Coronary artery (tissue), 2 donors: ENCODE results near the gene POU2AF1.
A peak's percentile ranks its signal among the peaks of the same experiment; 100 is the strongest.

Experiments used
- DNase-seq: peaks from one replicate; pipeline ENCODE4 v3.0.0-alpha.2; 2017; ENCODE audit warnings: low spot score
- H3K27ac ChIP-seq, 2 donors: fragments of 200-600 bp; sonication (generic); one replicate each; pipeline ENCODE4 v1.5.1; 2016 to 2019
- H3K4me3 ChIP-seq: fragments of 200-600 bp; sonication (generic); 2 replicates; pipeline ENCODE4 v1.5.1; 2016; ENCODE audit warnings: mild to moderate bottlenecking, moderate library complexity
- TF ChIP-seq, protein P1 (sequence below): fragments of 200-600 bp; sonication (generic); IDR thresholded peaks from one replicate; pipeline ENCODE4 v1.5.1; 2019; ENCODE audit warnings: antibody characterized with exemption

The POU2AF1 gene, protein sequence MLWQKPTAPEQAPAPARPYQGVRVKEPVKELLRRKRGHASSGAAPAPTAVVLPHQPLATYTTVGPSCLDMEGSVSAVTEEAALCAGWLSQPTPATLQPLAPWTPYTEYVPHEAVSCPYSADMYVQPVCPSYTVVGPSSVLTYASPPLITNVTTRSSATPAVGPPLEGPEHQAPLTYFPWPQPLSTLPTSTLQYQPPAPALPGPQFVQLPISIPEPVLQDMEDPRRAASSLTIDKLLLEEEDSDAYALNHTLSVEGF

DNA sequence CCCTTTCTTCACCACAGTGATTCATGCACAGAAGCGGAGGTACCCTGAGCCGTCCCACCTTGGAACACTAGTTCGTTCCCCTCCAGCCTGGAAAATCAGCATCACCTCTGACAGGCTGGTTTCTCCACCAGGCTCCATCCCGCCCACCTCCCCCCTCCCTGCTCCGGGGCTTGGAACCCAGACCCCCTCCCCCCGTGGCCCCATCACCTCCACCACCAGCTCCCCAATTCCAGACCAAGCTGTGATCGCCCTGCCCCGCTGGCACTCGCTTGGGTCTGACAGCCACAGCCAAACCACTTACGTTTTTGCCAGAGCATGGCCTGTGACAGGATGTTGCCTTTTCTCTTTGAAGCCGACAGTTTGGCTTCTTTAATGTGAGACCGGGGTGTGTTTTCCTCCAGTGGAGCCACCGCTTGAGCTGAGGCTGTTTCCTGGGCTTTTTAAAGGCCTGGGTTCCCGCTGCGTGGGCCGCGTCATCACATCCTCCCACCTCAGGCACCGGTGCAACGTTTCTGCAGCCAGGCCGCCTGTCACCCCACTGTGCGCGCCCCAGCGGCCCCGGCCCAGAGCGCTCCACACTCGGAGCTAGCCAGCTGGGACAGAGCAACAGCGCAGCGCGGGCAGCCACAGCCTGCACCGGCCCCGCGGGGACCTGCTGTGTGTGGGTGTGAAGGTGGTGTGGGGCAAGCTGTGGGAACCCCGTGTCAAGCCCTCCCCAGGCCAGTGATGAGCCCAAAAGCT lies at the start of gene POU2AF1:
TSS of gene POU2AF1 (minus strand) at position 415 of the 741 bp plus-strand sequence. CDS start at position 317, 98 bp downstream.
- TF ChIP-seq, protein P1, sequence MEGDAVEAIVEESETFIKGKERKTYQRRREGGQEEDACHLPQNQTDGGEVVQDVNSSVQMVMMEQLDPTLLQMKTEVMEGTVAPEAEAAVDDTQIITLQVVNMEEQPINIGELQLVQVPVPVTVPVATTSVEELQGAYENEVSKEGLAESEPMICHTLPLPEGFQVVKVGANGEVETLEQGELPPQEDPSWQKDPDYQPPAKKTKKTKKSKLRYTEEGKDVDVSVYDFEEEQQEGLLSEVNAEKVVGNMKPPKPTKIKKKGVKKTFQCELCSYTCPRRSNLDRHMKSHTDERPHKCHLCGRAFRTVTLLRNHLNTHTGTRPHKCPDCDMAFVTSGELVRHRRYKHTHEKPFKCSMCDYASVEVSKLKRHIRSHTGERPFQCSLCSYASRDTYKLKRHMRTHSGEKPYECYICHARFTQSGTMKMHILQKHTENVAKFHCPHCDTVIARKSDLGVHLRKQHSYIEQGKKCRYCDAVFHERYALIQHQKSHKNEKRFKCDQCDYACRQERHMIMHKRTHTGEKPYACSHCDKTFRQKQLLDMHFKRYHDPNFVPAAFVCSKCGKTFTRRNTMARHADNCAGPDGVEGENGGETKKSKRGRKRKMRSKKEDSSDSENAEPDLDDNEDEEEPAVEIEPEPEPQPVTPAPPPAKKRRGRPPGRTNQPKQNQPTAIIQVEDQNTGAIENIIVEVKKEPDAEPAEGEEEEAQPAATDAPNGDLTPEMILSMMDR: no peak
- Histone ChIP-seq H3K27ac (no peak within 1 kb of the TSS), H3K4me3 (peak within 1 kb of the TSS; percentile 42)
- DNase-seq: no peak

DNA sequence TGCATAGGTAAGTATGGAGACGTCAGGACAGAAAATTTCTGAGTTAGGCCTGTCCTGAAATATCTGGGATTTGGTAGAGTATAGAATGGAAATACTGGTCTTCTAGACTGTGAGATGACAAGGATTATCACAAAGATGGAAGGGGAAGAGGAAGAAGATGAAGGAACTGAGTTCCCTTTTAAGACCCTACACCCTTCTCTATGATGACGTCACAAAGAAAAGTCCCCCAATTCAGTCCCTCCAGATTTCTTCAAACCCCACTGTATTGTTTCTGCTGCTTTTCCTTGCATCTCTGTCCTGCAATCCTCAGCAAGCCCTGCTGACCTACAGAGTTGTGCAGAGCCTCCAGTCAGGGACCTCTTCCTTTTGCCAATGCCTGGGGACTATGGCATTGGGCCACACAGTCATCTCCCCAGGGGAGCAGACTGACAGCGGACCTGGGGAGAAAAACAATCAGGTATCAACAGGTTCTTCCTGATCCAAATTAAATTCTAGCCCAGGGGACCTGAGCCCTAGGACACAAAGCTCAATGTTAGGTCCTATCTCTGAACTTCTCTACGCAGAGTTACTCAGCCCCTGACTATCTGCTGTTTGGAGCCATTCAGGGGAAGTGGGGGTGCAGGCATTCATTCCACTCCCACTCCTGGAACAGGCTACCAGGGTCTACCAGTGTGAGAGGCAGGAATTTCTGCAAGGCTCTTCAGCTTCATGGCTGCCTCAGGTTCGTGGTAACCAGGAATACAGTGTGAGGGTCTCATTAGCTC lies 49.2 kb upstream of the POU2AF1 start:
- DNase-seq: peak; percentile 70
- Histone ChIP-seq H3K4me3 (no peak overlapping the region), H3K27ac (no peak overlapping the region)
- TF ChIP-seq, protein P1: no peak

DNA sequence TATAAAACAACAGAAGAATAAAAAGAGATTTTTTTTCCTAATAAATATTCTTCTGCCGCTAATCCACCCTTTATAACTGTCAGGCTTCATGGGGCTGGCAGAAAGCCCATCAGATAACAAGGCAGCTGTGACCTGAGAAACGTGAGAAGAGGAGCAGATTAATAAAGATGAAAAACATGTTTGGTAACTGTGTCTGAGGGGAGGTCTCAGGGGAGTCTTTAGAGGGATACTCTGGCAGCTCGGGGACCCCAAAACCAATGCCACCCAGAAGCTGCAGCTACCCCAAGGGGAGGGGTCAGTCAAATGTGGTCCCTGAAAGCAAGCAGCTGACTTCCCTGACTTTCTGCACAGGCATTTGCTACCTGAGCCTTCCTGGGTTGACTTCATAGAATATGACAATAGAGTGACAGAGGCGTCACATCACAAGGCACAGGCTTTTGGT lies 48.4 kb upstream of the POU2AF1 start:
- Histone ChIP-seq H3K4me3 (no peak overlapping the region), H3K27ac (no peak overlapping the region)
- TF ChIP-seq, protein P1: no peak
- DNase-seq: no peak

DNA sequence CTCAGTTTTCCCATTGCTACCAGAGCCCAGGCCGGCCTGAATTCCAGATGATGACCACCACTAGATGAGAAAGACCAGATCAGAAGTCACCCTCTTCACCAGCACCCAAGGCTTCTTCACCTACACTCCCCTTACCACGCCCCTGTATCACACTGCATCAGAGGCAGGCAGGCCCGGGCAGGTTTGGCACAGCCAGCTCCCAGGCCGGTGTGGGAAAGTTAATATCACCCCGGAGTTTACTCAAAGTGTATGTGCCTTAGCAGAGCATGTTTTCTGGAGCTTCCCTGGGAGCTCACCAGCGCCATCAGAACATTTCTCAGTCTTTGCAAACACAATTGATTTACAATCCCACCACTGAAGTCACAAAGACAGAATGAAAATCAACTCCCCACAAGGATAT lies 47.5 kb upstream of the POU2AF1 start:
- TF ChIP-seq, protein P1: no peak
- Histone ChIP-seq H3K4me3 (no peak overlapping the region), H3K27ac (no peak overlapping the region)
- no peak for DNase-seq

DNA sequence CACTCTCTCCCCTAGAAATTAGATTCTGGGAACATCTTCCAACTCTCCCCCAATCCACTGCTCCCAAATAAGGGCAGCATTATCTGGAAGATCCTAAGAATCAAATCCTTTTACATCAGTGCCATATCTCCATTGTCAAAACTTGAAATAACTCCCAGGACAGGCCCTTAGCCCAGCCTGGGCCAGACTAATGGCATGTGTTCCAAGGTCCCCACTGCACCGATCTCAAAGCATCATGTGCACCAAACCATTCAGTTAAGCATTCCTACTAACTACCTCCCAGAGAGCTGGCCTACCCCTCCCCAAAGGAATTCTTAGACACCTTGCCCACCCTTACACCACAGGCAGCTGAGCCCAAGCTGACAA lies 44.2 kb upstream of the POU2AF1 start:
- TF ChIP-seq, protein P1: peak; percentile 8
- no peak for DNase-seq
- Histone ChIP-seq H3K4me3 (no peak overlapping the region), H3K27ac (no peak overlapping the region)

DNA sequence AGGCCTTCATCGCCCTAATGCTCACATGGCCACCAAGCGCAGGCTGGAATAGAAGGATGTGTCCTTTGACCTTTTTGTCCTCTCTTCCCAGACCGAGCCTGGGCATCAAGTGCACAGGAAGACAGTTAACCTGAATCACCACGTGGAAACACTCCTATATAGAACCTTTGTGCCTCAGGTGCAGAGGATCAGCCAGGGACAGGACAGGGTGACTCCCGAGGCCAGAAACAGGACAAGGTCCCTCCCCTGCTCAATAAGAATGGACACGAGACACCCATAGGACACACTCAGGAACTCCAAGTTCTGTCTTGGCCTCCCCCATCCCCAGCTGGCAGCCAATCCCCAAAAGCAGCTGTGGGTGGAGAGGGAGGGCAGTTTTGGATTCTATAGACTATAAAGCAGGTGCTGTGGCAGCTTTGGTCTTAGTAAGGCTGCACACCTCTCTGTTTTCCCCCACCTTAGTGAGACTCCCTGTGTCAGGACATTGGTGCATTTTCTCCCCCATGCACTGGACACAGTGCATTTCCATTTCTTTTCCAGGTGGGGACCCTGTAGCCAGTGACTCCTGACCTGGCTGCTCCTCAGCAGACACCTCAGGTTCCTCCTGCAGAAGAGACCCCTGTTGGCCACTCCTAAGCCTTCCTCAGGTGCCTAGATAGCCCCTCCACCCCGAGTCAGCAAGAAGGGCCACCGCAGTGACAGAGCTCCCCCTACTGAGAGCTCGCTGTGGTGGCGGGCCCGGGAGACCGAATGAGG lies 43.6 kb upstream of the POU2AF1 start:
- Histone ChIP-seq H3K4me3 (no peak overlapping the region), H3K27ac (no peak overlapping the region)
- TF ChIP-seq, protein P1: peak; percentile 47
- DNase-seq: no peak
